GM18858 (cell line): ENCODE data around the gene C1orf53.
"Not testable (repeated sequence)": the region's sequence is repeated elsewhere in the genome, so short reads cannot be mapped to it uniquely, and the experiment has no call there.

Source experiments
- ATAC-seq: cut with Tn5 transposase; IDR thresholded peaks from one replicate; pipeline ENCODE4 v1.9.1; 2021; ENCODE audit not compliant: unreplicated experiment

C1orf53 gene

DNA sequence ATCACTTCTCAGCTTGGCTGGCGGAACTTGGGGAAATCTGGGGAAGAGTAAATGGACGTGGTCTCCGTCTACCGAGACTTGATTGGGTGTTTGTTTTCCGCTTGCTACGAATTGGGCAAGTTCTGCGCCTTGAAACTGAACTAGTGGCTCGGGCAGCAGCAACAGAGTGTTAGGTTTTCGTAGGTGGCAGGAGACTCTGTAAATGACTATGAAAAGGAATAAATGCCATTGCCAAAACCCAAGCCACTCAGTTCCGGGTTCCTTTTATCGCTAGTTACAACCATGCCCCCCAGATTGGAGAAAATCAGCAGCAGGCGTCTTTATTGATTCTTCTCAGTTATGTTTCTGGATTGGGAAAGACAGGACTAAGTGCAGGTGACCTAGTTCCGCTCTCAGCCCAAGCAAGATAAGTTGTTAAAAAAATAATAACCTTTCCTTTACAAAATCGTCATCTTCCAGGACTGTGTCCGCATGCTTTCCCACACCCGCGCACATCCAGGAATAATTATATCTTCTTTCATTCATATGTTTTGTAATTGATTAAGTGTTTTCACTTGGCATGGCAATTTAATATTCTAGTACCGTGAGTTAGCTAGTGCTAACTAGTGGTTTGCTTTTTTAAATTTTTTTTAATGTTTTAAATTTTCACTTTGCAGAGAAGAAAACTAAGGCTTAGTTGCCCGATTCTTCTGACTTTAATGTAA is 18.1 kb downstream of the C1orf53 start:
- no peak for ATAC-seq

DNA sequence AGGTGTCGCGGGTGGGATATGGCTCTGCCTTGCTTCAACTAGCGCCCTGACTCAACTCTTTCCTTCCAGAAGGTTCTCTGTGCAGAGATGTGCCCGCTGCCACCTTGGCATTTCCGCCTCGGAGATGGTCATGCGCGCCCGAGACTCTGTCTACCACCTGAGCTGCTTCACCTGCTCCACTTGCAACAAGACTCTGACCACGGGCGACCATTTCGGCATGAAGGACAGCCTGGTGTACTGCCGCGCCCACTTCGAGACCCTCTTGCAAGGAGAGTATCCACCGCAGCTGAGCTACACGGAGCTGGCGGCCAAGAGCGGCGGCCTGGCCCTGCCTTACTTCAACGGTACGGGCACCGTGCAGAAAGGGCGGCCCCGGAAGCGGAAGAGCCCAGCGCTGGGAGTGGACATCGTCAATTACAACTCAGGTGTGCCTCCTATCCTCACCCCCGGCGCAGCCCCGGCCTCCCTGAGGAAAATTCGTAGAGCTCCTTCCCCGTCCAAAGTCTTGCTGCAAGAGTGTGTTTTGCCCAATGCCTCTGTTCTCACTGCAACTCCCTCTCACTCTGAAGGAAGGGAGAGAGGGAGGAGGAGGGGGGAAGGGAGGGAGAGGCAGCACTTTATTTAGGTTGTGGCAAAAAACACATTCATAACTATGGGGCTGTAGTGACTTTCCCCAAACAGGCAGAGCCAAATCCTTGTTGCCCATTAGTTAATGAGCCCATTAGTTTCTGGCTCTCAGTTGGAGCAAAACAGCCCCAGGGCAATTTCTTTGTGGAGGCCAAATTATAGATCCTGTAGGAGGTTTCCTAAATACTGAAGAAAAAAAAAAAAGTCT is 19.0 kb downstream of the C1orf53 start:
- ATAC-seq: no peak

DNA sequence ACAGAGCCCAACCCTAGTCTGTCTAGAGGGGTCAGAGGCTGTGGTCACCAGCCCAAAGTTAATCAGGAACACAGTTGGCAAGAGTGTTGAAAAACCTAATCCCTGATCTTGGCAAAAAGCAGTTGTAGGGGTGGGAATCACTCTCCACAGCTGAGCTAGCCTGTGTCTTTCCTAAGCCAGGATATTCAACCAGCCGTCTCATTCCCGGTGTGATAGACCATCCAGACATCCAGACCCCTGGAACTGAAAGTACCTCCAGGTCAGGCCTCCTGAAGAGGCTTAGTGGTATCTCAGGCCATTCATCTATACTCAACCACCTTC is 19.6 kb downstream of the C1orf53 start:
- no peak for ATAC-seq

DNA sequence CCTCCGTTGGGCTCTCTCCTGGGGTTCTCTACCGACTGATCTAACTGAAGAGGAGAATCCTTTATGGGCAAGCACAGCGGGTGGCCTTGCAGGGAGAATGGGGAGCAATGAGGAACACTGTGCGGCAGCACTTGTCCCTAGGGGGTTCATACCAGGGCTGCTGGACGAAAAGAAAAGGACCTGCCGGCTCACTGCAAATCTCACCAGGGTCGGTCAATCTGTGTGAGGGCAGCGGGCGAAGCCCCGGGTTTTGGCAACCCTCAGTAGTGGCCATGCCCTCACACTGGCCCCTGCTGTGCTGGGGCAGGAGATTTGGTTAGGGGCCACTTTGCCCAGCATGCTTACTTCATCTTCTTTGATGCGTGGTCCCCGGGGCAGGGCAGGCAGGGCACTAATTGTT is 20.6 kb downstream of the C1orf53 start:
- ATAC-seq: no peak

DNA sequence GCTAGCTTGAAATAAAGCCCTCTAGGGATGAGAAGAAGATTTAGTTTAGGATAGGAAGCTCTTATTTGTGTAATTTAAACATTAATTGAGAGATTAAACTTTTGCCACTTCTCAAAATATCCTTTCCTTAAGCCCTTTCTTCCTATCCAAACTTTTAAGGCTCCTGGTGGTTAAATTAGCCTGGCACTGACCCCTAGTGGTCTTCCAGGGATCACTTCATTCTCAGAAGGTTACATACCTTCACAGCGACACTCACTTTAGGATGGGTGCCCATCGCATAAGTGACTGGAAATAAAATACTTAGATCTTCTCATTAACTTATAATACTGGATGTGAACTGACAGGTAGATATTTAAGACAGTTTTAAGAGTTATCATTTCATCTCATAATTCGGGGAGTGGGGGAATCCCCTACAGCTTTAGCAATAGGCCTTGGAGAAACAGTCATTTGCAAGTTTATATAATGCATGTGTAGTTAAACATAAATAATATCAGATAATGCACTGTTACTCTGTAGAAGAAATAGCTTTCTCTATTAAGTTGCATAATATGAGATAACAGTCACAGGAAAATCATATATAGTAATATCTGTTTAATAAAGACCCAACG is 22.2 kb downstream of the C1orf53 start:
- no peak for ATAC-seq

DNA sequence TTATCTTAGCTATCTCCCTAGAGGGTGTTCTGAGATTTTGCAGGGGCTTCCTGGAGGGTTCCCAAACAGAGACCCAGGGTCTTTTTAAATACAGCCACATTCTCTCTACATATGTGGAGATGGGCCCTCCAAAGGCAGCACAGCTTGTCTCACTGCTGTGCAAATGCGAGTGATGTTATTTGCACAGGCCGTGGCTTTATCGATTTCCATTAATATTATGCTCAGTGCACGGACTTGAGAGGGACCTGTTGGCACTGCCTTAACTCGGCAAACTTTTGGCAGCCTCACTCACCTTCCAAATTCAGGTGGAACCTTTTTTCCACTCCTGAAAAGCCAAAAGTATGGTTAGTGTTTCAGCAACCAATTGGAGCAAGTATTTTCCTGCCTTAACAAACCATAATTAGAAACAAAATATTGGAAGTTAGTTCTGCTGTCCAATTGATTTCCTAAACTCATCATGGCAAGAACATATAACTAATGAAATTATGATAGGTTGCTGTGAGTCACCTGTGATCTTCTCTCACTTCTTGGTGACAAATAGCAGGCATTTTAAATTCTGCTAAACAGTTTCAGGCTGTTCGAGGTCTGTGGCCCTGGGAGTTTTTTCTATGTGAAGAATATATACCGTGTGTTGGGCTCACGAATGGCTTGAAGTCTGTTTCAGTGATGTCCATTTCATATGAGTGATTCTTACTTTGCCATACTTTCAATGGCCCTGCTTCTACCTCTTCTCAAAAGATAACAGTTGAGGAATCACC is 25.7 kb downstream of the C1orf53 start:
- no peak for ATAC-seq

DNA sequence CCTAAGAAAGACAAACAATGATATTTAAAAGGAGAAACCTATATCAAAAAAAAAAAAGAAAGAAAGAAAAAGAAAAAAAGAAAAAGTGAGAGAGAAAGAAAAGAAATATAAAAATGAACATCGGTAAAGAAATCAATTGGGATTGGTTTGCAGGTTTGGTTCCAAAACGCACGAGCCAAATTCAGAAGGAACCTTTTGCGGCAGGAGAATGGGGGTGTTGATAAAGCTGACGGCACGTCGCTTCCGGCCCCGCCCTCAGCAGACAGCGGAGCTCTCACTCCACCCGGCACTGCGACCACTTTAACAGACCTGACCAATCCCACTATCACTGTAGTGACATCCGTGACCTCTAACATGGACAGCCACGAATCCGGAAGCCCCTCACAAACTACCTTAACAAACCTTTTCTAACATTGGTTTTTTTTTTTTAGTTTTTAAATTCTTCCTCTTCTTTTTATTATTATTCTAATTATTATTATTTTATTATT is 26.5 kb downstream of the C1orf53 start:
- no peak for ATAC-seq

DNA sequence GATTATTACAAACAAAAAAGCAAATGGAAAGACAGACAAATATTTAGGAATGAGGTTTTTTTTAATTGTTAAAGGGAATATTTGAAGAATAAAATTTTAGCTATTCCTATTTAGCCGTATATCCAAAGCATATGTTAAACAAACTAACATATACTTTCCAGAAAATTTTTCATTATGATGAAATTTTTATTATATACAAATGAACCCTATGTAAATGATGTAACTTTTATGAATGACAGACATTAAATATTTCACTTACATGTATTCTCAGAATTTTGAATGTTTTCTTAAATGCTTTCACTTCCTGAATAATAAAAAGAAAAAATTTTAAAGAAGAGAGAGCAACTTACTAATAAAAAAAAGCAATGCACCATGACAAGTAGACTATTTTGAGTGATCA is 30.6 kb downstream of the C1orf53 start:
- ATAC-seq: no peak

DNA sequence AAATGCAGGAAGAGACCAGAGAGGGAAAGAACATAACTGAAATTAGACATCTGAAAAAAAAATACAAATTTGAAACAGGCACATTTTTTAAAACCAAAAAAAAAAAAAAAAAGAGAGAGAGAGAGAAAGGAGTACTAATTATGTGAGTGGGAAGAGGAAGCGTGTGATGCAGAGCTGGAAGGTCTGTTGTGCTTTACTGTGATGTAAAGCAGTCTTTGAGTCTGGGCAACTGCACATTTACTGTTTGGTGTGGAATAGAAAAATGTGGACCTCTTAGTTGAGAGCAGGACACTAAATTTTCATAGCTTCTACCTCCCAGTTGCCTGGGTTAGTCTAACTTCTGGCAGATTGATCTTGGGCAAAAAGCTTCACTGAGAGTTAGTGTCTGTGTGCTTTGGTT is 31.2 kb downstream of the C1orf53 start:
- ATAC-seq: no peak

DNA sequence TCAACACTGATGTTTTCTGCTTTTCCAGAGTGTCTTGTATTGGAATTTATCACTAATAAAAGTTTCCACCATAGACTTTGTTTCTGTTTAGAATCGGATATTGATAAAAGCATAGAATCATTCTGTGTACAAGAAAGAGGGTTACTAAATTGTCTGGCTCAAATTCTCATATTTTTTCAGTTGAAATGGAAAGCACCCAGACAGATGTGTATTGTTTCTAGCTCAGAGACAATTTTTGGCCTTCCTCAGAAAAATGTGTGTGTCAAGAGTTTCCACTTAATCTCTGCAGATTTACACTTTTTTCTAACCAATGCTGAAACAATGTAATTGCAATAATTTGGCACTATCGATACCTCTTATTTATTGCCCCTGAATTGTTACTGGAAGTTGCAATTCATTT is 35.0 kb downstream of the C1orf53 start:
- ATAC-seq: no peak

DNA sequence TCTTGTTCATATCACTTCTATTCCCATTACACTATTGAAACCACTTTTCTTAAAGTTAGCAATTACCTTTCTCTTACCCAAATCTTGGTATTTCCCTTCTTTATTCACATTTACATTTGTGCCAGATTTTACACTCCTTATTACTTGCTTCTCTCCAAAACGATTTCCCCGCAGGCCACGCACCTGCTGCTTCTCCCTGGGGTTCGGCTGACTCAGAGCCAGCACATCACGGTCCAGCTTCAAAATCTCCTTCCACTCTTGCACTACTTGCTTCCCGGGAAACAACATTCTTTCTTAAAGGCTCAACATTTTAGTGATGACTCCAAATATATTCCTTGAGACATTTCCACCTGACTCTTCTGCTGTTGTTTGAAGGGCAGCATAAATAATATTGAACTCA is 35.5 kb downstream of the C1orf53 start:
- no peak for ATAC-seq

DNA sequence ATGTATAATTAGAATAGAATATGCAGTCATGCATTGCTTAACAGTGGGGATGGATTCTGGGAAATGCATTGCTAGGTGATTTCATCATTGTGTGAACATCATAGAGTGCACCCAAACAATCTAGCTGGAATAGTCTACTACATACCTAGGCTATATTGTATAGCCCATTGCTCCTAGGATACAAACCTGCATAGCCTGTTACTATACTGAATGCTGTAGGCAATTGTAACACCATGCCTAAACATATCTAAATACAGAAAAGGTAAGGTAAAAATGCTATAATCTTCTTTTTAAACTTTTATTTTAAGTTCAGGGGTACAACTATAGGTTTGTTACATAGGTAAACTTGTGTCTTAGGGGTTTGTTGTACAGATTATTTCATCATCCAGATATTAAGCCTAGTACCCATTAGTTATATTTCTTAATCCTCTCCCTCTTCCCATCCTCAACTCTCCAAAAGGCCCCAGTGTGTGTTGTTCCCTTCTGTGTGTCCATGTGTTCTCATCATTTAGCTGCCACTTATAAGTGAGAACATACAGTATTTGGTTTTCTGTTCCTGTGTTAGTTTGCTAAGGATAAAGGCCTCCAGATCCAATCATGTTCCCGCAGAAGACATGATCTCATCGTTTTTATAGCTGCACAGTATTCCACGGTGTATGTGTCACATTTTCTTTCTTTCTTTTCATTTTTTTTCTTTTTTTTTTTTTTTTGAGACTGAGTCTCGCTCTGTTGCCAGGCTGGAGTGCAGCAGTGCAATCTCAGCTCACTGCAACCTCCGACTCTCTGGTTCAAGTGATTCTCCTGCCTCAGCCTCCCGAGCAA is 36.9 kb downstream of the C1orf53 start:
- not testable (repeated sequence) for ATAC-seq

DNA sequence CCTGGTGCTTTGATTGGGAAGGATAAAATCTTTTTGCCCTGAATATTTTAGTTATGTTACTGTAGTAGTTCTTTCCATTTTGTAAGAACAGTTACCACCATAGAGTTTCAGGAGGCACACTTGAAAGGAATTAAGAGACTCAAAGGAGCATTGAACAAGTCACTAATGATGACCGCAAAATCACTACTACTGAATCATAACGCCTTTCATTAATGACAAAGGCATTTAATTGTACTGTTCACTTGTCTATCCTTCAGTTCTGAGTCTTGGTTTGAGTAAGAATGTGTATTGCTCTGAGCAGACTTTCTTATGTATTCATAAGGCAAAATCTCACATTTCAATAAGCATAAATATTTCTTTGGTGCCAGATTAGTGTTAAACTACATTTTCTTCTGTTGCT is 39.6 kb downstream of the C1orf53 start:
- ATAC-seq: no peak

DNA sequence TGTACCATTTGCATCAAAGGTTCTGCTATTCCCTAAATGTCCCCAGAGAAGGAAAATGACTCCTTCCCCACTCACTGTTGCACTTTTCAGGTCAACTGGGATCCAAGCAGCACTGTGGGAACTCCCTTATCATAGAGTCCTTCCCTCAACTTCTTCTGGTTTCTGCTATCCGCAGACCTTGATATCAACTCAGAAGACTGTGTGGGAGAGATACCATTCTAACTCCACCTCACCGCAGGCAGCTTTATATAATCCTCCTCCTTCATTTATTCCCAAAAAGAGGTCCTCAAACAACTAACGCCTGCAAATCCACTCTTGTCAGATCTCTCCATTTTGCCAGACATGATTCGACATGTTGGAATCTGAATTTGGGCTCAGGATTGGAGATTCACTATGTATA is 42.1 kb downstream of the C1orf53 start:
- ATAC-seq: no peak

DNA sequence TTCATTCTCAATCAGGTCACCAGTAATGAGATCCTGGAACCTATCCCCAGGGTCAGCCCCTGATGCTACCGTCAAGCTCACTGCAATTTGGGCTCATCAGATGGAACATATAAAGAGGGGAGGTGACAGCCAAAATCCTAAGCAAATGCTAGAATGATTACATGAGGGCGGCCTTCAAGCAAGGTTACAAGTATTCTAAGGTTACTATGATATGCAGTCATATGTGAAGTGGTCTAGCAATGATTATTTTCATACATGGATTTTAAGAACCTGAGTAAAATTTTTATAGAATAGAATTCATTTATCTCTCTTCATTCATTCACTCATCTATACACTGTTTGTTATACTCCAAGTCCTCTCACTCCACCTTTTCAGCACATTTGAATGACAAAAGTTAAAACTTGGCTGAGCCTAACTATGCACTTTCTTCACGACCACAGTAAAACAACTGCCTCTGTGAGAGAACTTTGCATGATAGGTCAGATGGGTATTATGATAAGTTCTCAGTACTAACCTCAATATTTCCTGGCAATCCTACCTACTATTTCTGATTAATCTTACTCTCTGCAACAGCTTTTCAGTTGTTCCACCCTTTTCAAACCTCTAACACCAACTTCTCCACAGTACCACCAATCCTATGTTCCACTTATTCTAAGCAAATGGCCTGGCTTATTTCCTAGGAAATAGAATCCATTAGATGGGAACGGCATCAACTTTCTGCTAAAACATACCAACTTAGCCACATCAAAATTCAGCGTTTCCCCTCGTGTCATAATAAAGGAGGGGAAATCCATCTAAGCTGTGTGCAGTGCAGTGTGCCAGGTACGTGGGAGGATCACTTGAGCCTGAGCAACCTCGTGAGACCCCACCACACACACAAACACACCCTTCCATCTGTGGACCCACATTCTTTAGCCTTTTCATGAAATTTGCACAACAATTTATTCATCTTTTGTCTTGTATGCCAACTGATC is 46.8 kb downstream of the C1orf53 start:
- ATAC-seq: no peak

DNA sequence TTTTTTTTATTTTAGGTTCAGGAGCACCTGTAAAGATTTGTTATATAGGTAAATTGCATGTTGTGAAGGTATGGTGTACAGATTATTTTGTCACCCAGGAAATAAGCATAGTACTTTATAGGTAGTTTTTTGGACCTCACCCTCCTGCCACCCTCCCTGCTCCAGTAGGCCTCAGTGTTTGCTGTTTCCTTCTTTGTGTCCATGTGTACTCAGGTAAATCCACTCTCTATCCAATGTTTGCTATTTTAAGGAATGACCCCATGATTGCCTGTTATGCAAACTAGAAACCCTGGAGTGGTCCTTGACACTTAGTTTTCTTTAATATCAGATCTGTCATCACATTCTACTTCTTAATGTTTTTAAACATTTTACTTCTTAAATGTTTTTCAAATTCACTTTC is 48.7 kb downstream of the C1orf53 start:
- no peak for ATAC-seq

DNA sequence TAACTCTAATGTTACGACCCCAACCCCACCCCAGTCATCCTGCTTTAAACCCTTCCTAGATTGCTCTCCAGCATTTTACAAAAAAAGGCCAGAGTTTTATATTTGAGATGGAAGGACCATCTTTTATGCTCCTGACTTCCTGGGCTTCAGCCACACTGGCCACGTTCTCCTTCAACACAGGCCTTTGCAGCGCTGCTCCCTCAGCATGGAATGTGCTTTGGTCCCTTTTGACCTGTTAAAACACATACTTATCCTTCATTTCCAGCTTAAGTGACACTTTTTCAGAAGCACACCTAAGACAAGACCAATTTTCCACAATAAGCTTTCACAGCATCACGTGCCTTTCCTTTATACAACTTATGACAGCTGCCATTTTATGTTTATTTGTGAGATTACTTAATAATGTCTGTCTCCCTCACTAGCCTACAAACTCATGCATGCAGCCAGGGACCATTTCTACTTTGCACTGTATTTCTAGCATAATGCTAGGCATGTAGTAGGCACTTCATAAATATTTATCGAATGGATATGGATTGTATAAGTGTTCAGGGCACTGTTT is 49.3 kb downstream of the C1orf53 start:
- ATAC-seq: no peak

DNA sequence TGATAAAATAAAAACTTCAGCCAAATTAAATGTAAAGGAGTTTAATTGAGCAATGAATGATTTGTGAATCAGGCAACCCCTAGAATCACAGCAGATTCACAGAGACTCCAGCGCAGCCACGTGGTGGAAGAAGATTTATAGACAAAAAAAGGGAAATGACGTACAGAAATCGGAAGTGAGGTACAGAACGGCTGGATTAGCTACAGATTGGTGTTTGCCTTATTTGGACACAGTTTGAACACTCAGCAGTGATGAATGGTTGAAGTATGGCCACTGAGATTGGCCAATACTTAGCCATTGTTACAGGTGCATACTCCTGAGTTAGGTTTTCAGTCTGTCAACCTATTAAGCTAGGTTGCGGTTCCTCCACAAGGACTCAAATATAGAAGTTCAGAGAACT is 51.0 kb downstream of the C1orf53 start:
- ATAC-seq: not testable (repeated sequence)
